22Rv1 (cell line): Measurements from ENCODE around the gene ANKRD26.

Source experiments
- ZFX ChIP-seq: fragments of 450-650 bp; IDR thresholded peaks from 2 replicates; pipeline ENCODE4 v1.6.1; 2017; ENCODE audit warnings: antibody characterized with exemption, borderline replicate concordance
- TF ChIP-seq, protein P1 (sequence below): fragments of 450-650 bp; IDR thresholded peaks from 2 replicates; pipeline ENCODE4 v1.5.1; 2017; ENCODE audit warnings: mild to moderate bottlenecking

GRCh38 chr10:26977635-26978034, 122.7 kb downstream of the ANKRD26 start:
- TF ChIP-seq, protein P1, sequence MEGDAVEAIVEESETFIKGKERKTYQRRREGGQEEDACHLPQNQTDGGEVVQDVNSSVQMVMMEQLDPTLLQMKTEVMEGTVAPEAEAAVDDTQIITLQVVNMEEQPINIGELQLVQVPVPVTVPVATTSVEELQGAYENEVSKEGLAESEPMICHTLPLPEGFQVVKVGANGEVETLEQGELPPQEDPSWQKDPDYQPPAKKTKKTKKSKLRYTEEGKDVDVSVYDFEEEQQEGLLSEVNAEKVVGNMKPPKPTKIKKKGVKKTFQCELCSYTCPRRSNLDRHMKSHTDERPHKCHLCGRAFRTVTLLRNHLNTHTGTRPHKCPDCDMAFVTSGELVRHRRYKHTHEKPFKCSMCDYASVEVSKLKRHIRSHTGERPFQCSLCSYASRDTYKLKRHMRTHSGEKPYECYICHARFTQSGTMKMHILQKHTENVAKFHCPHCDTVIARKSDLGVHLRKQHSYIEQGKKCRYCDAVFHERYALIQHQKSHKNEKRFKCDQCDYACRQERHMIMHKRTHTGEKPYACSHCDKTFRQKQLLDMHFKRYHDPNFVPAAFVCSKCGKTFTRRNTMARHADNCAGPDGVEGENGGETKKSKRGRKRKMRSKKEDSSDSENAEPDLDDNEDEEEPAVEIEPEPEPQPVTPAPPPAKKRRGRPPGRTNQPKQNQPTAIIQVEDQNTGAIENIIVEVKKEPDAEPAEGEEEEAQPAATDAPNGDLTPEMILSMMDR = no peak
- no peak for TF ChIP-seq ZFX
